ENCODE results near the gene TMEM154.
A peak's percentile ranks its signal among the peaks of the same experiment; 100 is the strongest.

TMEM154 gene

GRCh38 chr4:152679414-152680281 lies at the start of gene TMEM154:
Gene TMEM154, minus strand, starts transcription at chr4:152679997. Its CDS starts 64 bp downstream, at chr4:152679933.
- peak in 9 of 14 donors; percentile 3 to 43 (median 36) for DNase-seq

- DNase-seq, result no peak
Observed at GRCh38 chr4:152729466-152729865, 49.7 kb upstream of the TMEM154 start.

- DNase-seq, result no peak
Observed at GRCh38 chr4:152728343-152728742, 48.5 kb upstream of the TMEM154 start.

GRCh38 chr4:152727784-152728183 lies 48.0 kb upstream of the TMEM154 start:
- no peak for DNase-seq

- DNase-seq, result no peak
Observed at GRCh38 chr4:152724494-152724893, 44.7 kb upstream of the TMEM154 start.

GRCh38 chr4:152723236-152723635 lies 43.4 kb upstream of the TMEM154 start:
- no peak for DNase-seq

GRCh38 chr4:152719801-152720556 lies 40.2 kb upstream of the TMEM154 start:
- no peak for DNase-seq

GRCh38 chr4:152719291-152719690 lies 39.5 kb upstream of the TMEM154 start:
- DNase-seq, result no peak

GRCh38 chr4:152715076-152715475 lies 35.3 kb upstream of the TMEM154 start:
- DNase-seq, result no peak

GRCh38 chr4:152713951-152714705 lies 34.3 kb upstream of the TMEM154 start:
- DNase-seq, result no peak

- no peak for DNase-seq
Observed at GRCh38 chr4:152709675-152710438, 30.1 kb upstream of the TMEM154 start.

GRCh38 chr4:152708796-152709195 lies 29.0 kb upstream of the TMEM154 start:
- DNase-seq, result no peak

GRCh38 chr4:152708361-152708760 lies 28.6 kb upstream of the TMEM154 start:
- DNase-seq, result no peak

- DNase-seq, result no peak
Observed at GRCh38 chr4:152707632-152708031, 27.8 kb upstream of the TMEM154 start.

GRCh38 chr4:152705903-152706302 lies 26.1 kb upstream of the TMEM154 start:
- no peak for DNase-seq

GRCh38 chr4:152704788-152705187 lies 25.0 kb upstream of the TMEM154 start:
- DNase-seq, result no peak

GRCh38 chr4:152700151-152700550 lies 20.4 kb upstream of the TMEM154 start:
- no peak for DNase-seq

GRCh38 chr4:152699313-152699712 lies 19.5 kb upstream of the TMEM154 start:
- DNase-seq, result no peak

GRCh38 chr4:152698089-152698499 lies 18.3 kb upstream of the TMEM154 start:
- no peak for DNase-seq

- DNase-seq, result no peak
Observed at GRCh38 chr4:152697284-152698088, 17.7 kb upstream of the TMEM154 start.

GRCh38 chr4:152696764-152697261 lies 17.0 kb upstream of the TMEM154 start:
- DNase-seq, result peak in 7 of 14 donors; percentile 6 to 57 (median 13)
